Measurements from ENCODE around the gene TFCP2.

DNA sequence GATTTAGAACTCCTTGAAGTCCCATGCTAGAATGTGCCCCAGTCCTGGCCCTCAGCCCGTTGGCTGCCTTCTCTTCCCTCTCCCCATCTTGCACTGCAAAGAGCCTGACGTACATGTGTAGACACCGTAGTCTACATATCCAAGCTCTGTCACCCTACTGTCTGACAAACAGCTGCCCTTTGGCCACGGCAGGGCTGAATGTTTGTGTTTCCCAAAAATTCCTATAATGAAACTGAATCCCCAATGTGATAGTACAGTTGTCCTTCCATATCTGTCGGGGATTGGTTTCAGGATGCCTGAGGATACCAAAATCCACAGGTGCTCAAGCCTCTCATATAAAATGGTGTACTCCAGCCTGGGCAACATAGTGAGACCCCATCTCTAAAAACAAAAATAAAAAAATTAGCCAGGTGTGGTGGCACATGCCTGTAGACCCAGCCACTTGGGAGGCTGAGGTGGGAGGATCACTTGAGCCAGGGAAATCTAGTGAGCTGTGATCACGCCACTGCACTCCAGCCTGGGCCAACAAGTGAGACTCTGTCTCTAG, 12.3 kb upstream of the TFCP2 start:
- TF ChIP-seq RAD21 (IDR thresholded peaks at IDR 0.05; ENCODE audit: low read depth) (no peak), YY1 (IDR thresholded peaks at IDR 0.05; ENCODE audit: low read depth) (no peak)

All from Ishikawa (cell line).